Measurements from ENCODE around the gene UBE2D1. TPM values are rescaled to one million over a fixed set of nuclear protein-coding genes. Genes with fewer than 3 reads are reported as not detected.

The UBE2D1 gene
- polyA plus RNA-seq, 1 experiment = 36.1 TPM

DNA sequence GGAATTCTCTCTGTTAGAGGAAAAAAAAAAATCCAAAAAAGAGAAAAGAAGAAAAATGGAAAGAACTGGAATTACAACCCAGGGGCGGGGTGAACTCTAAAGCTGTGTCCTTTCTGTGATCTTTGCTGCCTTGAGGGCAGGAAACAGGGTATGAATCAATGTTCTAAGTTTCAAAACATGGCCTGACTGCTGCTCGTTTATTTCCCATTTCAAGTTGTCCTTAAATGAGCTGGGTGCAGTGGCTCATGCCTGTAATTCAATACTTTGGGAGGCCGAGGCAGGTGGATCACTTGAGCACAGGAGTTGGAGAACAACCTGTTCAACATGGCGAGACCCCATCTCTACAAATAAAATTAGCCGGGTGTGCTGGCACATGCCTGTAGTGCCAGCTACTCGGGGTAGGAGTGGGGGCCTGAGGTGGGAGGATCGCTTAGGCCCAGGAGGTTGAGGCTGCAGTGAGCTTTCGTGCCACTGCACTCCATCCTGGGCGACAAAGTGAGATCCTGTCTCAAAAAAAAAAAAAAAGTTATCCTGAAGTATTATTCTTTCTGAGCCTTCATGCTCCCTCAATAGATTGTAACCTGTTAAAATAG lies 25.7 kb downstream of the UBE2D1 start:
- TF ChIP-seq, protein P1, sequence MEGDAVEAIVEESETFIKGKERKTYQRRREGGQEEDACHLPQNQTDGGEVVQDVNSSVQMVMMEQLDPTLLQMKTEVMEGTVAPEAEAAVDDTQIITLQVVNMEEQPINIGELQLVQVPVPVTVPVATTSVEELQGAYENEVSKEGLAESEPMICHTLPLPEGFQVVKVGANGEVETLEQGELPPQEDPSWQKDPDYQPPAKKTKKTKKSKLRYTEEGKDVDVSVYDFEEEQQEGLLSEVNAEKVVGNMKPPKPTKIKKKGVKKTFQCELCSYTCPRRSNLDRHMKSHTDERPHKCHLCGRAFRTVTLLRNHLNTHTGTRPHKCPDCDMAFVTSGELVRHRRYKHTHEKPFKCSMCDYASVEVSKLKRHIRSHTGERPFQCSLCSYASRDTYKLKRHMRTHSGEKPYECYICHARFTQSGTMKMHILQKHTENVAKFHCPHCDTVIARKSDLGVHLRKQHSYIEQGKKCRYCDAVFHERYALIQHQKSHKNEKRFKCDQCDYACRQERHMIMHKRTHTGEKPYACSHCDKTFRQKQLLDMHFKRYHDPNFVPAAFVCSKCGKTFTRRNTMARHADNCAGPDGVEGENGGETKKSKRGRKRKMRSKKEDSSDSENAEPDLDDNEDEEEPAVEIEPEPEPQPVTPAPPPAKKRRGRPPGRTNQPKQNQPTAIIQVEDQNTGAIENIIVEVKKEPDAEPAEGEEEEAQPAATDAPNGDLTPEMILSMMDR (IDR thresholded peaks at IDR 0.05; ENCODE audit: low read depth, low read length) = no peak
- ChIA-PET CTCF (interaction anchor here (0.6 to 0.8 kb wide), 2 partner anchors 13 to 26 kb away, joined by 3 to 4 read pairs; no protein-coding TSS in a partner anchor), POLR2A (no interaction called here)
- no peak for DNase-seq (ENCODE audit: low read depth, low spot score)
- Histone ChIP-seq H3K27ac (ENCODE audit: low read depth, low read length) (no peak overlapping the region), H3K4me3 (ENCODE audit: low read depth, low read length) (no peak overlapping the region), H3K9me3 (ENCODE audit: control insufficient read depth, insufficient read depth, low read length) (no peaks in the 10 kb centered on the region), H3K27me3 (ENCODE audit: control insufficient read depth, insufficient read depth, low read length) (no peaks in the 10 kb centered on the region)

DNA sequence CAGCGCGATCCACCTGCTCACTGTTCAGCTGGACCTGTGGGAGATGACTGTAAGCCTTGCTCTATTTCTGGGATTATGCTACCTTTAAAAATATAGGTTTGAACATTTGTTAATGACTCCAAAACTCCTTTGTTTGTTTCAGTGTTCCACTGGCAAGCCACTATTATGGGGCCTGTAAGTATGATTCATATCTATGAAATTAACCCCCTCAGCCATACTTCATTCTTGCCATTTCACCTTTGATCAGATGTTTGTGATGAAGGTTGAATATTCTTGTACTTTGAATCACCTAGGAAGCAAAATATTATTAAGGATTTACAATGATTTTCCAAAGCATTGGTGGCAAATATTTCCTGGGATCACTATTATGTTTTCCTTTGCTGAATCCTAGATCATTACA lies 26.5 kb downstream of the UBE2D1 start:
- DNase-seq (ENCODE audit: low read depth, low spot score) = no peak
- TF ChIP-seq, protein P1 (IDR thresholded peaks at IDR 0.05; ENCODE audit: low read depth, low read length) = no peak
- H3K27me3 ChIP-seq (ENCODE audit: control insufficient read depth, insufficient read depth, low read length) = no peaks in the 10 kb centered on the region
- ChIA-PET CTCF (interaction anchor here (0.6 kb wide), 1 partner anchor 447 kb away, joined by 3 read pairs; no protein-coding TSS in a partner anchor), POLR2A (no interaction called here)
- H3K9me3 ChIP-seq (ENCODE audit: control insufficient read depth, insufficient read depth, low read length) = no peaks in the 10 kb centered on the region
- H3K4me3 ChIP-seq (ENCODE audit: low read depth, low read length) = no peak overlapping the region
- no peak overlapping the region for H3K27ac ChIP-seq (ENCODE audit: low read depth, low read length)

DNA sequence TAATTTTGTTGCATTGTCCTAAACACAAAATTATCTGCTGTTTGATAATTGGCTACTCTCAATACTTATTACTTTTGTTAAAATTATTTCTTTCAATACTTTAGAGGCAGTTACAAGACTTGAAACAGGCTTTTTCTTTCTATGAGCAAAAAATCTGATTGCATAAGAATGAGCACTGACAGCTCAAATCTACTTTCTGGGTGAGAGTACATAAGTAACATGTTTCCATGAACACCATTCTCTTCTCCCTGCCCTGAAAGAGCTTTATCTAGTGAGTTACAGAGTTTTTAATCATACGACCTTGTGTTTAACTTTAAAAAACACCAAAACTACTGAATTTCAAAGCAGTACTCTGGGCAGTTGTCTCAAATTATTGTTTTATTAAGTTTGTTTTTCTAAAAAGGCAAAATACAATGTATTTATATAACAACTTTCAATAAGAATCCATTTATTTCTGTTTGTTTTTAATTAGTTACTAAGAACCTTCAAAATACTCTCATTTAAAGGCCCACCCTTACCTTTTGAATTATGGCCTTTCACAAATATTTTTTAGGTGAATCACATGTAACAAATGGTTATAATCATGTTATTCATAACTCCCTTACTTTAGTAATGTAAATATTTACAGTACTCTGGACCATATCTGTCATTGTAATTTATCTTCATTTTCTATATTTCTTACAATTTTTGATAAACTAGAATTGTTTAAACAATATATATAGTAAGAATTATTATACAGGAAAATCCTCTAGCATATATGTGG lies 27.4 kb downstream of the UBE2D1 start:
- POLR2A ChIA-PET = no interaction called here
- DNase-seq (ENCODE audit: low read depth, low spot score) = no peak
- no peaks in the 10 kb centered on the region for H3K27me3 ChIP-seq (ENCODE audit: control insufficient read depth, insufficient read depth, low read length)
- no peak overlapping the region for H3K27ac ChIP-seq (ENCODE audit: low read depth, low read length)
- CTCF ChIA-PET = interaction anchor here (0.6 to 0.9 kb wide), 2 partner anchors 63 to 447 kb away, joined by 3 read pairs; no protein-coding TSS in a partner anchor
- no peaks in the 10 kb centered on the region for H3K9me3 ChIP-seq (ENCODE audit: control insufficient read depth, insufficient read depth, low read length)
- TF ChIP-seq, protein P1 (IDR thresholded peaks at IDR 0.05; ENCODE audit: low read depth, low read length) = no peak
- no peak overlapping the region for H3K4me3 ChIP-seq (ENCODE audit: low read depth, low read length)

DNA sequence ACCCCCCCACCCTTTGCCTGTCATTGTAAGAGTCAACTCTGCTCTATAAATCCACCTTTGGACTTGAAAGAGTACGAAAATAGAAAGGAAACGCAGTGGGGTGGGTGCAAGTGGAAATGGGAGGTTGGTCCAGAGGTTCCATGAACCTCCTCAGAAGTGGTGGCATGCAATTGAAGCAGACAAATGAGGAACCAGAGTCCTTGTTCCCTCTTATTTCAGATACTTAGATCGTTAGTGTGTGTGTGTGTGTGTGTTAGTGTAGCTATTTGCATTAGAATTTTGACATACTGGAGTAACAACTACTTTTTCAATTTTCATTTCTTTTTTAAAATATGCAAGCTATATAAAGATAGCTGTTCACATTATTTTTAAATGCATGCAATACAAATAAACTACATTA lies 32.3 kb downstream of the UBE2D1 start:
- POLR2A ChIA-PET = no interaction called here
- Histone ChIP-seq H3K4me3 (ENCODE audit: low read depth, low read length) (no peak overlapping the region), H3K27ac (ENCODE audit: low read depth, low read length) (no peak overlapping the region), H3K9me3 (ENCODE audit: control insufficient read depth, insufficient read depth, low read length) (no peaks in the 10 kb centered on the region), H3K27me3 (ENCODE audit: control insufficient read depth, insufficient read depth, low read length) (no peaks in the 10 kb centered on the region)
- TF ChIP-seq, protein P1 (IDR thresholded peaks at IDR 0.05; ENCODE audit: low read depth, low read length) = no peak
- CTCF ChIA-PET = interaction anchor here (1.5 to 3.4 kb wide), 2 partner anchors 8 to 67 kb away, joined by 7 to 17 read pairs; no protein-coding TSS in a partner anchor
- no peak for DNase-seq (ENCODE audit: low read depth, low spot score)

DNA sequence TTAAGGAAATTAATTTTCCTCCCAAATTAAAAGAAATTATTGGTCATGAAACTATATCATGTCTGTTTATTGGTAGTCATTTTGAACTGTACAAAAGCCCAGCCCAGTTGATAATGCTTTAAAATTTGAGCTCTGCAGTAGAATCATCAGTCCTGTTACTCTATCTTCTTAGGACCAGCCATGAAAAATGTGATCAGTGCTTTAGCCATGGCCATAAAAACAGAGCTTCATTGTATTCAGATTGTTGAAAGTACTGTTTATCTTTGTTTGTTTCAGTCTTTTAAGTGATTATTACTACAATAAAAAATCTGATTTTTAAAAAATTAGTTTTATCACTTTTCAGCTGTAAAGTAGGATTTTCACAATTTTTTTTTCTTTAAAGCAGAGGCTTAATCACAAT lies 36.7 kb downstream of the UBE2D1 start:
- ChIA-PET CTCF (interaction anchor here (0.9 kb wide), 1 partner anchor 13 kb away, joined by 5 read pairs; no protein-coding TSS in a partner anchor), POLR2A (interaction anchor here (0.7 kb wide), 1 partner anchor 67 kb away, joined by 3 read pairs; no protein-coding TSS in a partner anchor)
- no peaks in the 10 kb centered on the region for H3K27me3 ChIP-seq (ENCODE audit: control insufficient read depth, insufficient read depth, low read length)

More for the DNA sequence above, 36.7 kb downstream of the UBE2D1 start:
- no peak overlapping the region for H3K27ac ChIP-seq (ENCODE audit: low read depth, low read length)
- no peaks in the 10 kb centered on the region for H3K9me3 ChIP-seq (ENCODE audit: control insufficient read depth, insufficient read depth, low read length)
- no peak for DNase-seq (ENCODE audit: low read depth, low spot score)
- no peak overlapping the region for H3K4me3 ChIP-seq (ENCODE audit: low read depth, low read length)
- TF ChIP-seq, protein P1 (IDR thresholded peaks at IDR 0.05; ENCODE audit: low read depth, low read length) = no peak

Measured in AG04450 (cell line).